Upper lobe of left lung (tissue), 4 donors: Measurements from ENCODE around the gene TRAPPC3.

Experiments used
- CTCF ChIP-seq, 6 experiments: fragments of 450-650 bp in 4 of 6; fragments of 200-600 bp in 2 of 6; sonication (generic) in 2 of 6; IDR thresholded peaks; one replicate each; pipeline ENCODE4 v1.5.1; 2016 to 2019; ENCODE audit warnings: antibody characterized with exemption in 6 of 6
- POLR2A ChIP-seq, 4 donors: fragments of 450-650 bp; IDR thresholded peaks; one replicate each; pipeline ENCODE4 v1.5.1; 2016 to 2017; ENCODE audit warnings: antibody characterized with exemption in 4 of 4, mild to moderate bottlenecking in 2 of 4

- TF ChIP-seq CTCF (IDR thresholded peaks at IDR 0.05) (no peak), POLR2A (IDR thresholded peaks at IDR 0.05) (no peak)
Observed at GRCh38 chr1:36119456-36119855, 29.8 kb downstream of the TRAPPC3 start.
